ENCODE measurements around the gene PHACTR1.
"Not testable (repeated sequence)": the region's sequence is repeated elsewhere in the genome, so short reads cannot be mapped to it uniquely, and the experiment has no call there.

The PHACTR1 gene

DNA sequence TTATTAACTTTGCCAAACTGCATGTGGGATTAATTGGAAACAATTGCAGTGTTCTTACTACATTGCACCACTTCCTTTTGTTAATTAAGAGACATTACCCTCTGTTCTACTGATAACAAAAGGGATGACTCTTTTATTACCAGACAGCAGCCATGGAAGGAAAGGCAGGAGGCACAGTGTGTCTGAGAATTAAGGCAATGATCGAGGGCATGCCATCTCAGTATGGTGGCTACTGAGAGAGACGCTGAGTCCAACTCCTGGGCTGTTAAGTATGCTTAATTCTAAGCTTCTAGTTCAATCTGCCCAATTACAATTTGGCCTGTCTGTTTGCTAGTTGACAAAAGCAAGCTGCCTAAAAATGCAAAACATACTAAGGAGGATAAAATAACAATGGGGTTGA, 227.4 kb downstream of the PHACTR1 start:
- TF ChIP-seq CTBP1 (IDR thresholded peaks at IDR 0.05; ENCODE audit: borderline replicate concordance) (no peak), SUZ12 (IDR thresholded peaks at IDR 0.05) (no peak), LEF1 (IDR thresholded peaks at IDR 0.05; ENCODE audit: borderline replicate concordance) (no peak), NFRKB (IDR thresholded peaks at IDR 0.05) (no peak), FOXM1 (IDR thresholded peaks at IDR 0.05; ENCODE audit: borderline replicate concordance) (no peak), SP1 (IDR thresholded peaks at IDR 0.05) (no peak), BHLHE40 (IDR thresholded peaks at IDR 0.05; ENCODE audit: borderline replicate concordance) (no peak), ZNF384 (IDR thresholded peaks at IDR 0.05) (no peak), FOXK2 (IDR thresholded peaks at IDR 0.05) (no peak), HDGF (IDR thresholded peaks at IDR 0.05; ENCODE audit: borderline replicate concordance) (no peak), FOXA1 (IDR thresholded peaks at IDR 0.05) (no peak), ARNT (IDR thresholded peaks at IDR 0.05) (no peak), ELF4 (IDR thresholded peaks at IDR 0.05) (no peak), TARDBP (IDR thresholded peaks at IDR 0.05) (no peak), L3MBTL2 (conservative IDR thresholded peaks at IDR 0.05) (no peak)
- TF ChIP-seq, protein P1, sequence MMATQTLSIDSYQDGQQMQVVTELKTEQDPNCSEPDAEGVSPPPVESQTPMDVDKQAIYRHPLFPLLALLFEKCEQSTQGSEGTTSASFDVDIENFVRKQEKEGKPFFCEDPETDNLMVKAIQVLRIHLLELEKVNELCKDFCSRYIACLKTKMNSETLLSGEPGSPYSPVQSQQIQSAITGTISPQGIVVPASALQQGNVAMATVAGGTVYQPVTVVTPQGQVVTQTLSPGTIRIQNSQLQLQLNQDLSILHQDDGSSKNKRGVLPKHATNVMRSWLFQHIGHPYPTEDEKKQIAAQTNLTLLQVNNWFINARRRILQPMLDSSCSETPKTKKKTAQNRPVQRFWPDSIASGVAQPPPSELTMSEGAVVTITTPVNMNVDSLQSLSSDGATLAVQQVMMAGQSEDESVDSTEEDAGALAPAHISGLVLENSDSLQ (IDR thresholded peaks at IDR 0.05), result no peak
- ChIA-PET CTCF (no interaction called here), POLR2A (no interaction called here)
- DNase-seq (ENCODE audit: extremely low spot score), result no peak

GRCh38 chr6:12944528-12944927, 228.0 kb downstream of the PHACTR1 start:
- POLR2A ChIA-PET; DNase-seq (ENCODE audit: extremely low spot score); CTCF ChIA-PET: not testable (repeated sequence)

- POLR2A ChIA-PET, result no interaction called here
- TF ChIP-seq HDGF (IDR thresholded peaks at IDR 0.05; ENCODE audit: borderline replicate concordance), result no peak
- TF ChIP-seq FOXA1 (IDR thresholded peaks at IDR 0.05), result no peak
- TF ChIP-seq FOXM1 (IDR thresholded peaks at IDR 0.05; ENCODE audit: borderline replicate concordance), result no peak
- no peak for TF ChIP-seq SUZ12 (IDR thresholded peaks at IDR 0.05)
- no peak for TF ChIP-seq SP1 (IDR thresholded peaks at IDR 0.05)
- no peak for TF ChIP-seq LEF1 (IDR thresholded peaks at IDR 0.05; ENCODE audit: borderline replicate concordance)
- TF ChIP-seq CTBP1 (IDR thresholded peaks at IDR 0.05; ENCODE audit: borderline replicate concordance), result no peak
- TF ChIP-seq BHLHE40 (IDR thresholded peaks at IDR 0.05; ENCODE audit: borderline replicate concordance), result no peak
- TF ChIP-seq FOXK2 (IDR thresholded peaks at IDR 0.05), result no peak
- no peak for TF ChIP-seq ARNT (IDR thresholded peaks at IDR 0.05)
- no peak for TF ChIP-seq L3MBTL2 (conservative IDR thresholded peaks at IDR 0.05)
- TF ChIP-seq, protein P1 (IDR thresholded peaks at IDR 0.05), result no peak
- no peak for TF ChIP-seq NFRKB (IDR thresholded peaks at IDR 0.05)
- TF ChIP-seq ELF4 (IDR thresholded peaks at IDR 0.05), result no peak
- TF ChIP-seq ZNF384 (IDR thresholded peaks at IDR 0.05), result no peak
- no peak for TF ChIP-seq TARDBP (IDR thresholded peaks at IDR 0.05)
- CTCF ChIA-PET, result no interaction called here
- DNase-seq (ENCODE audit: extremely low spot score), result no peak
These were observed 230.7 kb downstream of the PHACTR1 start for GRCh38 chr6:12947151-12947871.

GRCh38 chr6:12947967-12948366, 231.4 kb downstream of the PHACTR1 start:
- CTCF ChIA-PET, result no interaction called here
- no peak for DNase-seq (ENCODE audit: extremely low spot score)

GRCh38 chr6:12950976-12951375, 234.4 kb downstream of the PHACTR1 start:
- no peak for DNase-seq (ENCODE audit: extremely low spot score)
- CTCF ChIA-PET, result no interaction called here
- TF ChIP-seq BHLHE40 (IDR thresholded peaks at IDR 0.05; ENCODE audit: borderline replicate concordance) (no peak), HDGF (IDR thresholded peaks at IDR 0.05; ENCODE audit: borderline replicate concordance) (no peak), TARDBP (IDR thresholded peaks at IDR 0.05) (no peak), ARNT (IDR thresholded peaks at IDR 0.05) (no peak), SP1 (IDR thresholded peaks at IDR 0.05) (no peak), FOXK2 (IDR thresholded peaks at IDR 0.05) (no peak), CTBP1 (IDR thresholded peaks at IDR 0.05; ENCODE audit: borderline replicate concordance) (no peak), L3MBTL2 (conservative IDR thresholded peaks at IDR 0.05) (no peak), ZNF384 (IDR thresholded peaks at IDR 0.05) (no peak), FOXM1 (IDR thresholded peaks at IDR 0.05; ENCODE audit: borderline replicate concordance) (no peak), LEF1 (IDR thresholded peaks at IDR 0.05; ENCODE audit: borderline replicate concordance) (no peak)
- TF ChIP-seq, protein P1 (IDR thresholded peaks at IDR 0.05), result no peak
- POLR2A ChIA-PET, result no interaction called here

More at GRCh38 chr6:12947967-12948366, 231.4 kb downstream of the PHACTR1 start:
- no peak for TF ChIP-seq HDGF (IDR thresholded peaks at IDR 0.05; ENCODE audit: borderline replicate concordance)
- TF ChIP-seq BHLHE40 (IDR thresholded peaks at IDR 0.05; ENCODE audit: borderline replicate concordance), result no peak
- no peak for TF ChIP-seq NFRKB (IDR thresholded peaks at IDR 0.05)
- no peak for TF ChIP-seq LEF1 (IDR thresholded peaks at IDR 0.05; ENCODE audit: borderline replicate concordance)
- TF ChIP-seq, protein P1 (IDR thresholded peaks at IDR 0.05), result no peak
- no peak for TF ChIP-seq ARNT (IDR thresholded peaks at IDR 0.05)
- no peak for TF ChIP-seq ELF4 (IDR thresholded peaks at IDR 0.05)
- TF ChIP-seq FOXK2 (IDR thresholded peaks at IDR 0.05), result no peak
- TF ChIP-seq L3MBTL2 (conservative IDR thresholded peaks at IDR 0.05), result no peak
- TF ChIP-seq SUZ12 (IDR thresholded peaks at IDR 0.05), result no peak
- no peak for TF ChIP-seq FOXM1 (IDR thresholded peaks at IDR 0.05; ENCODE audit: borderline replicate concordance)
- no peak for TF ChIP-seq TARDBP (IDR thresholded peaks at IDR 0.05)
- TF ChIP-seq SP1 (IDR thresholded peaks at IDR 0.05), result no peak
- TF ChIP-seq CTBP1 (IDR thresholded peaks at IDR 0.05; ENCODE audit: borderline replicate concordance), result no peak
- TF ChIP-seq FOXA1 (IDR thresholded peaks at IDR 0.05), result no peak
- TF ChIP-seq ZNF384 (IDR thresholded peaks at IDR 0.05), result no peak
- POLR2A ChIA-PET, result no interaction called here
